Osteoblast (primary cell): ENCODE results near the gene FOLR2. TPM values are rescaled to one million over a fixed set of nuclear protein-coding genes. Genes with fewer than 3 reads are reported as not detected.
"Not testable (repeated sequence)": the region's sequence is repeated elsewhere in the genome, so short reads cannot be mapped to it uniquely, and the experiment has no call there.

ENCODE experiments used
- DNase-seq: peaks from one replicate; pipeline ENCODE4 v3.0.0; 2011; ENCODE audit warnings: low spot score, mixed read lengths; ENCODE audit not compliant: insufficient read length; ENCODE audit errors: missing footprints
- H2AFZ ChIP-seq: 2 replicates; pipeline ENCODE4 v1.6.0; 2011; ENCODE audit warnings: mild to moderate bottlenecking, low read length
- H3K27ac ChIP-seq: 2 replicates; pipeline ENCODE4 v1.5.1; 2011; ENCODE audit warnings: mild to moderate bottlenecking, low read depth, low read length, moderate library complexity
- H3K27me3 ChIP-seq: 2 replicates; pipeline ENCODE4 v1.6.0; 2012; ENCODE audit warnings: mild to moderate bottlenecking, control low read depth, inconsistent platforms, low read length, moderate library complexity; ENCODE audit not compliant: insufficient read depth
- H3K36me3 ChIP-seq: 2 replicates; pipeline ENCODE4 v1.5.1; 2011; ENCODE audit warnings: mild to moderate bottlenecking, low read length, control low read depth, moderate library complexity; ENCODE audit not compliant: insufficient read depth
- H3K4me1 ChIP-seq: 2 replicates; pipeline ENCODE4 v1.5.1; 2011; ENCODE audit warnings: mild to moderate bottlenecking, low read length, control low read depth, moderate library complexity; ENCODE audit not compliant: insufficient read depth
- H3K4me2 ChIP-seq: 2 replicates; pipeline ENCODE4 v1.6.0; 2011; ENCODE audit warnings: mild to moderate bottlenecking, low read length; ENCODE audit not compliant: insufficient read depth
- H3K4me3 ChIP-seq: fragments of 200-600 bp; sonication (generic); 3 replicates; pipeline ENCODE4 v1.5.1; 2012; ENCODE audit warnings: mild to moderate bottlenecking, low read length, inconsistent platforms; ENCODE audit not compliant: insufficient read depth
- H3K79me2 ChIP-seq: 2 replicates; pipeline ENCODE4 v1.6.0; 2012; ENCODE audit warnings: mild to moderate bottlenecking, low read length, control low read depth, inconsistent platforms; ENCODE audit not compliant: insufficient read depth
- H3K9me3 ChIP-seq: 2 replicates; pipeline ENCODE4 v1.5.1; 2011; ENCODE audit warnings: low read depth, low read length, control low read depth
- H4K20me1 ChIP-seq: 2 replicates; pipeline ENCODE4 v1.6.0; 2012; ENCODE audit warnings: mild to moderate bottlenecking, low read length, control low read depth; ENCODE audit not compliant: insufficient read depth
- CTCF ChIP-seq: IDR thresholded peaks from 2 replicates; pipeline ENCODE4 v1.5.1; 2011; ENCODE audit warnings: mild to moderate bottlenecking, low read depth, low read length, moderate library complexity; ENCODE audit errors: extremely low read depth
- total RNA-seq: library from RNA; depleted of rRNA; stranded (reverse); fragments of >200 nt; gene quantifications from 2 replicates; pipeline ENCODE4 v1.2.3, GENCODE V29; 2012

FOLR2 gene
- total RNA-seq, 1 donor: not detected

- no peak overlapping the region for H3K4me2 ChIP-seq
- H3K79me2 ChIP-seq: no peaks in the 10 kb centered on the region
- TF ChIP-seq CTCF: no peak
- H2AFZ ChIP-seq: no peak overlapping the region
- no peaks in the 10 kb centered on the region for H3K36me3 ChIP-seq
- H4K20me1 ChIP-seq: no peaks in the 10 kb centered on the region
- peaks cover 4% of the 10 kb centered on the region for H3K4me1 ChIP-seq
- DNase-seq: no peak
- H3K4me3 ChIP-seq: no peak overlapping the region
- H3K27me3 ChIP-seq: peaks cover 25% of the 10 kb centered on the region
- H3K27ac ChIP-seq: no peak overlapping the region
- H3K9me3 ChIP-seq: no peaks in the 10 kb centered on the region
Measured at GRCh38 chr11:72259490-72259889, 42.9 kb downstream of the FOLR2 start.

- DNase-seq: no peak
- Histone ChIP-seq H3K4me1 (peaks cover 4% of the 10 kb centered on the region), H3K79me2 (no peaks in the 10 kb centered on the region), H3K36me3 (no peaks in the 10 kb centered on the region), H3K27me3 (peaks cover 15% of the 10 kb centered on the region), H3K4me2 (no peak overlapping the region), H4K20me1 (no peaks in the 10 kb centered on the region), H3K27ac (no peak overlapping the region), H2AFZ (no peak overlapping the region), H3K4me3 (no peak overlapping the region), H3K9me3 (no peaks in the 10 kb centered on the region)
- no peak for TF ChIP-seq CTCF
Measured at GRCh38 chr11:72260574-72260973, 44.0 kb downstream of the FOLR2 start.

- Histone ChIP-seq H3K79me2 (no peaks in the 10 kb centered on the region), H2AFZ (no peak overlapping the region), H3K4me2 (no peak overlapping the region), H3K27ac (no peak overlapping the region), H3K36me3 (no peaks in the 10 kb centered on the region), H3K4me1 (peaks cover 9% of the 10 kb centered on the region), H3K4me3 (no peak overlapping the region), H3K27me3 (peaks cover 6% of the 10 kb centered on the region), H3K9me3 (no peaks in the 10 kb centered on the region), H4K20me1 (peaks cover 2% of the 10 kb centered on the region)
- DNase-seq: no peak
- TF ChIP-seq CTCF: no peak
Measured at GRCh38 chr11:72263361-72263760, 46.8 kb downstream of the FOLR2 start.

- Histone ChIP-seq H3K4me1 (peaks cover 9% of the 10 kb centered on the region), H4K20me1 (peaks cover 2% of the 10 kb centered on the region), H3K36me3 (no peaks in the 10 kb centered on the region), H3K4me3 (no peak overlapping the region), H3K9me3 (no peaks in the 10 kb centered on the region), H3K79me2 (no peaks in the 10 kb centered on the region), H2AFZ (no peak overlapping the region), H3K4me2 (no peak overlapping the region), H3K27me3 (peaks cover 6% of the 10 kb centered on the region), H3K27ac (no peak overlapping the region)
- DNase-seq: no peak
- TF ChIP-seq CTCF: no peak
Measured at GRCh38 chr11:72265951-72266350, 49.4 kb downstream of the FOLR2 start.

- H3K27ac ChIP-seq, H3K9me3 ChIP-seq, H3K4me1 ChIP-seq, H2AFZ ChIP-seq, H3K36me3 ChIP-seq, H3K4me3 ChIP-seq, H3K4me2 ChIP-seq, H3K79me2 ChIP-seq, DNase-seq, H4K20me1 ChIP-seq: not testable (repeated sequence)
- H3K27me3 ChIP-seq: peaks cover 12% of the 10 kb centered on the region
Measured at GRCh38 chr11:72266960-72267359, 50.4 kb downstream of the FOLR2 start.
